HG03064 (cell line): ENCODE data around the gene ZSCAN10.

Experiments
- ATAC-seq: cut with Tn5 transposase; IDR thresholded peaks from one replicate; pipeline ENCODE4 v1.9.1; 2021; ENCODE audit warnings: low read depth; ENCODE audit not compliant: unreplicated experiment

ZSCAN10 gene

DNA sequence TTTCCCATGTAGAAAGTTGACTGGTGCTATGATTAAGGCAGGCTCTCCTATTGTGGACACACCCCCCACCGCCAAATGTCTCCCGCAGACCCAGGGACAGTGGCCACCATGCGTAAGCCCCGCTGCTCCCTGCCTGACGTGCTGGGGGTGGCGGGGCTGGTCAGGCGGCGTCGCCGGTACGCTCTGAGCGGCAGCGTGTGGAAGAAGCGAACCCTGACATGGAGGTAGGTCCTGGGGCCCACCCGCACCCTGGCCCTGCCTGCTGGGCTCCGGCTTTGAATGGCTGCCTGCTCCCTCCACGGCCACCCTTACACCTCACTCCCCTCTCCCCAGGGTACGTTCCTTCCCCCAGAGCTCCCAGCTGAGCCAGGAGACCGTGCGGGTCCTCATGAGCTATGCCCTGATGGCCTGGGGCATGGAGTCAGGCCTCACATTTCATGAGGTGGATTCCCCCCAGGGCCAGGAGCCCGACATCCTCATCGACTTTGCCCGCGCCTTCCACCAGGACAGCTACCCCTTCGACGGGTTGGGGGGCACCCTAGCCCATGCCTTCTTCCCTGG lies 49.1 kb downstream of the ZSCAN10 start:
- ATAC-seq = no peak

DNA sequence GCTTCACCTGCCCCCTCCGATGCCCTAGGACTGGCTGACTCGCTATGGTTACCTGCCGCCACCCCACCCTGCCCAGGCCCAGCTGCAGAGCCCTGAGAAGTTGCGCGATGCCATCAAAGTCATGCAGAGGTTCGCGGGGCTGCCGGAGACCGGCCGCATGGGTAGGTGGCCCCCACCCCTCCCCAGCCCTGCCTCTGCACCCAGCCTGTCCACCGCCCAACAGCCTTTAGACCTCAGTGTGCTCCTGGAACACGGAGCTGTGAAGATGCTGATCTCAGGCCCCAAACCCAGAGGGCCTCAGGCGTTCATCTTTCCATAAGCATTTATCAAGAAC lies 51.7 kb downstream of the ZSCAN10 start:
- ATAC-seq = no peak

DNA sequence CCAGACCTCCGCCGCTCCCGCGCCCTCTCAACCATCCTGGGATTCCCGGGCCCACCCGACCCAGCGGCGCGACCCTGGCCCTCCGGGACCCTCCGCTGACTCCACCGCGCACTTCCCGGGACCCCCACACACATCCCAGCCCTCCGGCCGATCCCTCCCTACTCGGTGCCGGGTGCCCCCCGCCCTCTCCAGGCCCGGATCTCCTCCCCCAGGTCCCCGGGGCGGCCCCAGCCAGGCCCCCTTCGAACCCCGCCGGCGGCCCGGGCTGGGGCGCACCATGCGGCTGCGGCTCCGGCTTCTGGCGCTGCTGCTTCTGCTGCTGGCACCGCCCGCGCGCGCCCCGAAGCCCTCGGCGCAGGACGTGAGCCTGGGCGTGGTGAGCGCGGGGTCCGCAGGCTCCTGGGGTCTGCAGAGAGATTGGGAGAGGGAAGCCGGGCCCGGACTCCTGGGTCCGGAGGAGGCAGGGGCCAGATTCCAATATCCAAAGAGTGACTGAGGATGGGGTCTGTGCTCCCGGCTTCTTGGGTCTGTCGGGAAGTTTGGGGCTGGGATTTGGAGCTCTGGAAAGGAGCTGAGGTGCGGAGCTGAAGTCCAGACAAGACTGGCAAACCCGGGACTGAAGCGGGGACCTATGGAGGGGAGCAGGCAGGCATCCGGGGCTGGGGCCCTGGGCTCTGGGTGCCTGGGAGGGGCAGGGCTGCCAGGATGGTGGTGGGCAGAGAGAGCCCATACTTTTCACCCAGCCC lies 52.3 kb downstream of the ZSCAN10 start:
- no peak for ATAC-seq

DNA sequence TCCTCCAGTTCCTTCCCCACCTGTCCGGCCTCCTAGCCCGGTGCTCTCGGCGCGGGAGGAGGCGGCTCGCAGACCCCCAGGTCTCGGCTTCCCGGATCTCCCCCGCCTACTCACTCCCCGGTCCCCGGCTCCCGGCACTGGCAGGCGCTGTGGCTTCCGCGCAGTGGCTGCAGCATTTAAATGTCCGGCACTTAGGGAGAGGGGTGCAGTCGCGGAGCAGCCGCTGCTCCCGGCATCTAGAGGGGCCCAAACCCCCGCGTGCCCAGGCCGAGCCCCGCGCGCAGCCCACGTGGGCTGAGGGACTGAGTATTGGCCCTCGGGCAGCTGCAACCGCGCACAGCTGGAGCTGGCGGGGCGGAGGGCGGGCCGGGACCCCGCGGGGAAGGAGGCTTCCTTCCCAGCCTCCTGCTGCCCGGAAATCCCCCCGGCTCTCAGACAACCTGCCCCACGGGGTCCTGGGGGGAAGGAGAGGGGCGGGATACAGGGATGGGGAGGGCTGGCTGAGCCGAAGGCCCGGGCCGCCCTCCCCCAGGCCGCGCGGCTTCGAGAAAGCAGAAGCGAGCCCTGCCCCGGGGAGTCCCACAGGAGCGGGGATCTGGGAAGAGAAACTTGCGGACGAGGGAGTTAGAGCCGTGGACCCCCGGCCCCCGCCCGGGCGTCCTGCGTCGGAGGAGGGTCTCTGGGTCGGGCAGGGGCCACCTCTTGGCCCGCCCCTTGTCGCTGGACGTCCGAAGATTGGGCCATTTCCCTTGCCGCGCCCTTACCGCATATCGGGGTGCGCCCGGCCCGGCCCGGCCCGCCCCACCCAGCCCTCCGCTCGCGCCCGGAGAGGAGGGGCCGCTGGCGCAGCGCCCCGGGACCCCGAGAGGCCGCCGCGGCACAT lies 53.1 kb downstream of the ZSCAN10 start, which contains the start of gene MMP25:
TSS of gene MMP25 (plus strand) at position 804 of the 883 bp plus-strand sequence. CDS start 357 bp downstream, outside the sequence.
- no peak for ATAC-seq

DNA sequence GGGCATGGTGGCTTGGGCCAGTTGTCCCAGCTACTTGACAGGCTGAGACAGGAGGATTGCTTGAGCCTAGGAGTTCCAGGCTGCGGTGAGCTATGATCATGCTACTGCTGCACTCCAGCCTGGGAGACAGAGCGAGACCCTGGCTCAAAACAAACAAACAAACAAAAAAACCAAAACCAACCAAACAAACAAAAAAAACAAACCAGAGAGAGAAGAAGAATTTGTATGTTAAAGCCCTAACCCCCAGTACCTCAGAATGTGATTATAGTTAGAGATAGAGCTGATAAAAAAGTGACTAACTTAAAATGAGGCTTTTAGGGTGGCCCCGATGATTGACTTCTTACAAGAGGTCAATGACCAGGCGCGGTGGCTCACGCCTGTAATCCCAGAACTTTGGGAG lies 54.4 kb downstream of the ZSCAN10 start:
- no peak for ATAC-seq

DNA sequence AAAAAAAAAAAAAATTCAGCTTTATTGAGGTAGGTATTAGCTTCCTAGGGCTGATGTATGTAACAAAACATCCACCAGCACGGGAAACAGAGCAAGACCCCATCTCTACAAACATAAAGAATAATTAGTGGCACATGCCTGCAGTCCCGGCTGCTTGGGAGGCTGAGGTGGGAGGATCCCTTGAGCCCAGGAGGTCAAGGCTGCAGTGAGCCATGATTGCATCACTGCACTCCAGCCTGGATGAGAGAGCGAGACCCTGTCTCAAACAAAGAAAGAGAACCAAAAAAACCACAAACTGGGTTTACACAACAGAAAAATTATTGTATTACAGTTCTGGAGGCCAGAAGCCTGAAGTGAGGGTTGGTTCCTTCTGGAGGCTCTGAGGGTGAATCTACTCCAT lies 56.7 kb downstream of the ZSCAN10 start:
- no peak for ATAC-seq

DNA sequence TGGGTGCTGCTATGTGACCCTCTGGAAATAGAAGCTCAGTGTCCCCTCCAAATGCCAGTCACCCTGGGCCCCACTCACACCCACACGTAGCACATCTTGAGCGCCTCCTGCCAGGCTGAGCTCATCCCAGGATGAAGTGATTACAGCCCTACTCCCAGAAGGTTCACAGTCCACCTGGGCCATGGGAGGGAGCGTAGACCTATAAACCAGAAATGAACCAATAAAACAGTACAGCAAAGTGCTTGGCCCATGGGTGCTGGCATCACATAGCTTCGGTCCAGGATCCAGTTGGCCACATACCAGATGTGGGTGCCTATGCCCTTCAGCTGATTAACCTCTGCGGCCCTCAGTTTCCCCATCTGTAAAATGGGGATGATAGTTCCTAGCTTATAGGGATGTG lies 60.2 kb downstream of the ZSCAN10 start:
- no peak for ATAC-seq
